ENCODE results near the gene C1orf21.

Gene C1orf21

DNA sequence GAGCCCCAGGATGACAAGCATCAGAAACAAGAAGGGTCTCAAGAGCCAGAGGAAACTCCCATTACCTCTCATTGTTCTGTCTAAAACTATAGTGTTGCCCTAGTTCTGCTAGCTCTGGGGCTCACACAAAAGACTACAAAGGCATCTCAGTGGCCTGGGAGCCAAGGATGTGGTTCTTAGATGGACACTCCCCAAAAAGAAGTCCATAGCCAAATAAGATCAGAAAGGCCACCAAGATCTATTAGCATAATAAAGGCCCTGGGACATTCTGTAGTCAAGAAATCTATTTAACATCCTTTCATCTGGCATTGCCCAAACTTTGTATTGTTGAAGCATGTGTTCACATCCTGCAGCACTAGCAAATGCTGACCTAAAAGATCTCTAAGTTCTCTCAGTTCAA, 268.4 kb downstream of the C1orf21 start:
- Histone ChIP-seq H3K4me3 (ENCODE audit: low read length, poor library complexity, severe bottlenecking) (no peak overlapping the region), H3K27me3 (ENCODE audit: insufficient read depth, low read length, poor library complexity, severe bottlenecking) (no peaks in the 10 kb centered on the region), H3K4me1 (ENCODE audit: insufficient read depth, low read length, poor library complexity, severe bottlenecking) (no peaks in the 10 kb centered on the region), H3F3A (ENCODE audit: low read depth) (no peaks in the 10 kb centered on the region), H4K20me1 (ENCODE audit: insufficient read depth, low read length, poor library complexity, severe bottlenecking) (no peaks in the 10 kb centered on the region), H3K4me2 (ENCODE audit: low read depth, low read length, poor library complexity, severe bottlenecking) (no peak overlapping the region), H3K79me2 (ENCODE audit: insufficient read depth, low read length) (no peaks in the 10 kb centered on the region), H3K9me2 (replicated peaks; ENCODE audit: low read depth, low read length) (no peaks in the 10 kb centered on the region), H3K9me3 (ENCODE audit: insufficient read depth, low read depth, low read length) (no peaks in the 10 kb centered on the region), H3K36me3 (ENCODE audit: insufficient read depth, low read length) (no peaks in the 10 kb centered on the region), H2AFZ (ENCODE audit: low read length) (no peak overlapping the region), H3K9ac (ENCODE audit: low read depth, low read length, poor library complexity, severe bottlenecking) (no peak overlapping the region)
- TF ChIP-seq EZH2phosphoT487 (IDR thresholded peaks at IDR 0.05; ENCODE audit: borderline replicate concordance) = no peak
- TF ChIP-seq, protein P1, sequence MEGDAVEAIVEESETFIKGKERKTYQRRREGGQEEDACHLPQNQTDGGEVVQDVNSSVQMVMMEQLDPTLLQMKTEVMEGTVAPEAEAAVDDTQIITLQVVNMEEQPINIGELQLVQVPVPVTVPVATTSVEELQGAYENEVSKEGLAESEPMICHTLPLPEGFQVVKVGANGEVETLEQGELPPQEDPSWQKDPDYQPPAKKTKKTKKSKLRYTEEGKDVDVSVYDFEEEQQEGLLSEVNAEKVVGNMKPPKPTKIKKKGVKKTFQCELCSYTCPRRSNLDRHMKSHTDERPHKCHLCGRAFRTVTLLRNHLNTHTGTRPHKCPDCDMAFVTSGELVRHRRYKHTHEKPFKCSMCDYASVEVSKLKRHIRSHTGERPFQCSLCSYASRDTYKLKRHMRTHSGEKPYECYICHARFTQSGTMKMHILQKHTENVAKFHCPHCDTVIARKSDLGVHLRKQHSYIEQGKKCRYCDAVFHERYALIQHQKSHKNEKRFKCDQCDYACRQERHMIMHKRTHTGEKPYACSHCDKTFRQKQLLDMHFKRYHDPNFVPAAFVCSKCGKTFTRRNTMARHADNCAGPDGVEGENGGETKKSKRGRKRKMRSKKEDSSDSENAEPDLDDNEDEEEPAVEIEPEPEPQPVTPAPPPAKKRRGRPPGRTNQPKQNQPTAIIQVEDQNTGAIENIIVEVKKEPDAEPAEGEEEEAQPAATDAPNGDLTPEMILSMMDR (conservative IDR thresholded peaks at IDR 0.05; ENCODE audit: low read length) = no peak

DNA sequence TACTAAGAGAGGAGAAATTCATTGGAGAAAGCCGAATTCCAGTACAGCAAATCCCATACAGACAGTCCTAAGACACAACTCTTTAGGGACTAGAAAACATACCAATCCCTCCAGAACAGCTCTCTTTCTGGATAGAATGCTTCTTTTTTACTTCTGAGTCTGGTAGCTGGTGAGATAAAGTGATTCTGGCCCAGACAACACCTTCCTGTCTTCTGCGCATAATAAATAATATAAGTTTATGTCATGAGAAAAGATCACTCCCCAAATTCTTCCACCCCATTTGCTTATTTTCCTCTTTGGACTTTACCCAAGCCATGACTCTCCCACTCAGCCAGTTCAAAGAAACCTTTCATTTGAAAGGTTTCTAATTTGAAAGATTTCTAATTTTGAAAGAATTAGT, 269.4 kb downstream of the C1orf21 start:
- H3K4me3 ChIP-seq (ENCODE audit: low read length, poor library complexity, severe bottlenecking) = no peak overlapping the region
- H3K9ac ChIP-seq (ENCODE audit: low read depth, low read length, poor library complexity, severe bottlenecking) = no peak overlapping the region
- no peaks in the 10 kb centered on the region for H3F3A ChIP-seq (ENCODE audit: low read depth)
- no peaks in the 10 kb centered on the region for H3K36me3 ChIP-seq (ENCODE audit: insufficient read depth, low read length)
- H3K79me2 ChIP-seq (ENCODE audit: insufficient read depth, low read length) = no peaks in the 10 kb centered on the region
- no peaks in the 10 kb centered on the region for H3K4me1 ChIP-seq (ENCODE audit: insufficient read depth, low read length, poor library complexity, severe bottlenecking)
- TF ChIP-seq, protein P1 (conservative IDR thresholded peaks at IDR 0.05; ENCODE audit: low read length) = no peak
- no peak overlapping the region for H2AFZ ChIP-seq (ENCODE audit: low read length)
- no peaks in the 10 kb centered on the region for H3K27me3 ChIP-seq (ENCODE audit: insufficient read depth, low read length, poor library complexity, severe bottlenecking)
- no peaks in the 10 kb centered on the region for H3K9me2 ChIP-seq (replicated peaks; ENCODE audit: low read depth, low read length)
- H3K9me3 ChIP-seq (ENCODE audit: insufficient read depth, low read depth, low read length) = no peaks in the 10 kb centered on the region
- no peak overlapping the region for H3K4me2 ChIP-seq (ENCODE audit: low read depth, low read length, poor library complexity, severe bottlenecking)
- no peaks in the 10 kb centered on the region for H4K20me1 ChIP-seq (ENCODE audit: insufficient read depth, low read length, poor library complexity, severe bottlenecking)

DNA sequence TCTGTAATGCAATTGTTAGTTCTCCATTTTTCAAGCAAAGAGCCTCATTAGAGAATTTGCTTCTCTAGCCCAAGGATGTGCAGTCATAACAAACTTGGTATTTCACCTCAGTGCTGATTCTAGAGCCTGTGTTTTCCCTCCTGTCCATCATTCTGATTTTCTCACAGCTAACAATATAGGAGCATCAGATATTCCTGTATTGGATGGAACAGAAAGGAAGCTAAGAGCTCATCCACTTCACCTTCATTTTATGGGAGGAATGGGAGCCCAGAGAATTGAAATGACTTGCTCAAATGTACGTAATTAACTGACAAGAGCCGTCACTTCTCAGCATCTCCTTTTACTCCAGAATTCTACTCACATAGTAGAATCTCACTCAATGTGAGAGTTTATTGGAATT, 271.2 kb downstream of the C1orf21 start:
- TF ChIP-seq EZH2phosphoT487 (IDR thresholded peaks at IDR 0.05; ENCODE audit: borderline replicate concordance) = no peak
- TF ChIP-seq, protein P1 (conservative IDR thresholded peaks at IDR 0.05; ENCODE audit: low read length) = no peak
- no peak overlapping the region for H3K9ac ChIP-seq (ENCODE audit: low read depth, low read length, poor library complexity, severe bottlenecking)
- peaks cover 11% of the 10 kb centered on the region for H3K4me1 ChIP-seq (ENCODE audit: insufficient read depth, low read length, poor library complexity, severe bottlenecking)
- no peaks in the 10 kb centered on the region for H3K79me2 ChIP-seq (ENCODE audit: insufficient read depth, low read length)
- H3K9me2 ChIP-seq (replicated peaks; ENCODE audit: low read depth, low read length) = no peaks in the 10 kb centered on the region
- H3K27me3 ChIP-seq (ENCODE audit: insufficient read depth, low read length, poor library complexity, severe bottlenecking) = no peaks in the 10 kb centered on the region
- H3K4me3 ChIP-seq (ENCODE audit: low read length, poor library complexity, severe bottlenecking) = no peak overlapping the region
- no peak overlapping the region for H3K4me2 ChIP-seq (ENCODE audit: low read depth, low read length, poor library complexity, severe bottlenecking)
- H3K9me3 ChIP-seq (ENCODE audit: insufficient read depth, low read depth, low read length) = no peaks in the 10 kb centered on the region
- H2AFZ ChIP-seq (ENCODE audit: low read length) = no peak overlapping the region
- no peaks in the 10 kb centered on the region for H4K20me1 ChIP-seq (ENCODE audit: insufficient read depth, low read length, poor library complexity, severe bottlenecking)
- no peaks in the 10 kb centered on the region for H3F3A ChIP-seq (ENCODE audit: low read depth)
- H3K36me3 ChIP-seq (ENCODE audit: insufficient read depth, low read length) = no peaks in the 10 kb centered on the region
